ENCODE results near the gene FIGNL2.

- no peak for TF ChIP-seq STAT5B (CRISPR knock-in tag; IDR thresholded peaks at IDR 0.05)
- no peak for TF ChIP-seq ZFX (CRISPR knock-in tag; IDR thresholded peaks at IDR 0.05)
- TF ChIP-seq YY1 (IDR thresholded peaks at IDR 0.05; ENCODE audit: borderline replicate concordance in 1 of 3, control insufficient read depth in 1 of 3, extremely low read depth in 1 of 3, insufficient read depth in 3 of 3, insufficient read length in 1 of 3, insufficient replicate concordance in 2 of 3, low read depth in 1 of 3, low read length in 2 of 3) = no peak
- no peak for TF ChIP-seq JUND (IDR thresholded peaks at IDR 0.05; ENCODE audit: borderline replicate concordance, low read depth, low read length)
- no peak for TF ChIP-seq JUND (tag; IDR thresholded peaks at IDR 0.05; ENCODE audit: borderline replicate concordance, low read depth, low read length)
- no peak for TF ChIP-seq ZC3H4 (CRISPR knock-in tag; IDR thresholded peaks at IDR 0.05; ENCODE audit: borderline replicate concordance)
- no peak for TF ChIP-seq ZNF121 (CRISPR knock-in tag; conservative IDR thresholded peaks at IDR 0.05)
- TF ChIP-seq HDAC2 (IDR thresholded peaks at IDR 0.05) = no peak
- TF ChIP-seq REST (IDR thresholded peaks at IDR 0.05; ENCODE audit: borderline replicate concordance) = no peak
- no peak for TF ChIP-seq REST (CRISPR knock-in tag; IDR thresholded peaks at IDR 0.05; ENCODE audit: low read depth)
- TF ChIP-seq SPI1 (IDR thresholded peaks at IDR 0.05; ENCODE audit: borderline replicate concordance, low read depth, low read length) = no peak
- no peak for TF ChIP-seq KDM4B (IDR thresholded peaks at IDR 0.05; ENCODE audit: borderline replicate concordance in 2 of 2, low read depth in 1 of 2)
- TF ChIP-seq ZNF586 (CRISPR knock-in tag; conservative IDR thresholded peaks at IDR 0.05) = no peak
- no peak for TF ChIP-seq ZBTB34 (CRISPR knock-in tag; IDR thresholded peaks at IDR 0.05)
- no peak for TF ChIP-seq TBL1XR1 (IDR thresholded peaks at IDR 0.05; ENCODE audit: low read length in 2 of 2)
- no peak for TF ChIP-seq ZNF384 (IDR thresholded peaks at IDR 0.05; ENCODE audit: low read depth, low read length)
These were observed 77.5 kb downstream of the FIGNL2 start for GRCh38 chr12:51771008-51771407.

Data from K562 (cell line).